K562 (cell line): ENCODE measurements around the gene RABGAP1. TPM values are rescaled to one million over a fixed set of nuclear protein-coding genes. Genes with fewer than 3 reads are reported as not detected.

Experiments
- ATAC-seq: fragments of 200-7000 bp; cut with Tn5 transposase; 3 replicates; pipeline ENCODE4 v1.9.1; 2020; ENCODE audit warnings: moderate library complexity
- BruUV-seq: library from RNA; stranded (reverse); fragments of 400-500 nt; replicated peaks from 2 replicates; lab custom pipeline; 2021; lab: Mats Ljungman, UMichigan
- CTCF ChIA-PET: fragments of 300-600 bp; formaldehyde crosslinking; extraction: SDS; loops from one replicate; lab custom pipeline; 2021; ENCODE audit warnings: low intra/inter-chr PET ratio; lab: Yijun Ruan, JAX
- POLR2A ChIA-PET: fragments of 300-600, 350-650 bp; sonication (Branson Sonifier 250); formaldehyde crosslinking; extraction: SDS; loops from one replicate; lab custom pipeline; 2021; ENCODE audit warnings: antibody characterized with exemption, inconsistent platforms; lab: Yijun Ruan, JAX
- DNase-seq, 4 experiments: peaks; one replicate each; pipeline versions ENCODE4 v3.0.0 to v3.0.0-alpha.2; 2011 to 2018; ENCODE audit warnings: low spot score in 3 of 4, mixed read lengths in 3 of 4; ENCODE audit errors: extremely low read depth in 1 of 4
- FAIRE-seq: peaks from 2 replicates; lab custom pipeline; 2011; peaks lifted over from hg19 to GRCh38; lab: Jason Lieb, UNC
- H2AFZ ChIP-seq: 2 replicates; pipeline ENCODE4 v1.6.0; 2011; ENCODE audit warnings: low read depth, low read length, control low read depth, inconsistent platforms
- H3K27ac ChIP-seq: fragments of 200-600 bp; 3 replicates; pipeline ENCODE4 v1.8.0; 2011; ENCODE audit warnings: low read depth, mild to moderate bottlenecking, control low read depth, inconsistent platforms, low read length, moderate library complexity, mixed read lengths; ENCODE audit errors: extremely low read depth
- H3K27me3 ChIP-seq, 2 experiments: fragments of 300-600 bp in 1 of 2; 2 replicates in 1 of 2; 3 replicates in 1 of 2; pipeline versions ENCODE4 v1.6.0 to v1.8.0; 2011; ENCODE audit warnings: inconsistent platforms in 2 of 2, low read length in 2 of 2, mild to moderate bottlenecking in 1 of 2, mixed read lengths in 1 of 2, moderate library complexity in 1 of 2; ENCODE audit not compliant: control insufficient read depth in 2 of 2, insufficient read depth in 2 of 2
- H3K36me3 ChIP-seq: fragments of 300-600 bp; 3 replicates; pipeline ENCODE4 v1.8.0; 2011; ENCODE audit warnings: mild to moderate bottlenecking, low read length, inconsistent platforms; ENCODE audit not compliant: control insufficient read depth, insufficient read depth
- H3K4me1 ChIP-seq, 2 experiments: fragments of 200-600 bp in 1 of 2; replicated peaks in 1 of 2; 2 replicates in 1 of 2; 3 replicates in 1 of 2; pipeline versions ENCODE4 v1.5.1 to v1.8.0; 2011; ENCODE audit warnings: inconsistent platforms in 2 of 2, low read length in 2 of 2, mild to moderate bottlenecking in 1 of 2, mixed read lengths in 1 of 2, moderate library complexity in 1 of 2; ENCODE audit not compliant: control insufficient read depth in 2 of 2, insufficient read depth in 2 of 2
- H3K4me2 ChIP-seq: 2 replicates; pipeline ENCODE4 v1.6.1; 2011; ENCODE audit warnings: low read length, control low read depth, inconsistent platforms, mixed read lengths; ENCODE audit not compliant: insufficient read depth
- H3K4me3 ChIP-seq: fragments of 200-600 bp; sonication (generic), shearing (Covaris generic); 2 replicates; pipeline ENCODE4 v1.5.1; 2016; ENCODE audit warnings: control low read depth, inconsistent platforms
- H3K79me2 ChIP-seq: fragments of 200-600 bp; 3 replicates; pipeline ENCODE4 v1.8.0; 2011; ENCODE audit warnings: low read length, inconsistent platforms; ENCODE audit not compliant: control insufficient read depth, insufficient read depth
- H3K9ac ChIP-seq, 2 experiments: 2 replicates each; pipeline versions ENCODE4 v1.6.0 to v1.6.1; 2011; ENCODE audit warnings: low read depth in 2 of 2, low read length in 2 of 2, control low read depth in 1 of 2, inconsistent platforms in 1 of 2, mild to moderate bottlenecking in 1 of 2, mixed read lengths in 1 of 2; ENCODE audit not compliant: insufficient read depth in 1 of 2
- H3K9me1 ChIP-seq: one replicate; pipeline ENCODE4 v1.6.0; 2011; ENCODE audit warnings: inconsistent platforms, mild to moderate bottlenecking, low read length, moderate library complexity; ENCODE audit not compliant: control insufficient read depth, insufficient read depth
- H3K9me3 ChIP-seq: replicated peaks from 2 replicates; pipeline ENCODE4 v1.5.1; 2011; ENCODE audit warnings: low read depth, low read length, inconsistent platforms; ENCODE audit not compliant: control insufficient read depth, insufficient read depth
- H4K20me1 ChIP-seq: replicated peaks from 2 replicates; pipeline ENCODE4 v1.6.1; 2011; ENCODE audit warnings: low read length, inconsistent platforms, mixed read lengths; ENCODE audit not compliant: control insufficient read depth, insufficient read depth
- HMG20B ChIP-seq: fragments of 250-450 bp; sonication (Bioruptor Pico); IDR thresholded peaks from 2 replicates; pipeline ENCODE4 v1.5.0; 2021; ENCODE audit warnings: mild to moderate bottlenecking
- KDM2B ChIP-seq: fragments of 250-450 bp; sonication (Bioruptor Pico); IDR thresholded peaks from 2 replicates; pipeline ENCODE4 v1.8.0; 2021; ENCODE audit warnings: mild to moderate bottlenecking, moderate library complexity
- POLR2A ChIP-seq: fragments of 450-650 bp; conservative IDR thresholded peaks from 2 replicates; pipeline ENCODE4 v1.6.1; 2016
- TRIM28 ChIP-seq: fragments of 450-650 bp; IDR thresholded peaks from 2 replicates; pipeline ENCODE4 v1.6.1; 2017
- ZNF12 ChIP-seq: sonication (generic); formaldehyde crosslinking; IDR thresholded peaks from 2 replicates; pipeline ENCODE4 v1.4.0; 2020; ENCODE audit warnings: mild to moderate bottlenecking, missing genetic modification reagents
- ZNF24 ChIP-seq: fragments of 450-650 bp; IDR thresholded peaks from 2 replicates; pipeline ENCODE4 v1.6.1; 2016
- ZNF77 ChIP-seq: fragments of 250-450 bp; sonication (Bioruptor Pico); IDR thresholded peaks from 2 replicates; pipeline ENCODE4 v1.5.0; 2020
- WGBS: fragments of 100-300 bp; shearing (Covaris generic); methylation state at CpG from one replicate; pipeline ENCODE4 v1.1.6; 2016; ENCODE audit warnings: low coverage, mixed read lengths; ENCODE audit not compliant: insufficient coverage; ENCODE audit errors: missing lambda C conversion rate; 5-methylcytosine and 5-hydroxymethylcytosine counted together
- in situ Hi-C: fragments of 300-500 bp; cut with MboI; formaldehyde crosslinking; loops from 4 replicates; pipeline ENCODE4 v1.15.0; 2018; ENCODE audit warnings: inconsistent platforms, mixed read lengths
- intact Hi-C: fragments of 100-400 bp; cut with micrococcal nuclease; formaldehyde crosslinking; loops from 2 replicates; pipeline ENCODE4 v1.14.2; 2022
- polyA plus RNA-seq, 8 experiments: library from polyadenylated mRNA; depleted of rRNA in 4 of 8; stranded (reverse) in 5 of 8; unstranded in 3 of 8; fragments of >200 nt; fragmentation: Nextera tagmentation in 2 of 8; fragmentation: Illumina TruSeq in 1 of 8; extraction: Ambion mirVana in 2 of 8; extraction: Trizol in 1 of 8; gene quantifications; 2 replicates each; pipeline versions ENCODE4 v1.2.1 to v1.2.3, GENCODE V29; 2011 to 2014; ENCODE audit warnings: inconsistent platforms in 1 of 8, missing spikeins in 1 of 8
- total RNA-seq, 7 experiments: library from RNA; depleted of rRNA in 6 of 7; stranded (reverse); fragments of >200 nt in 6 of 7; fragmentation: Illumina TruSeq in 2 of 7; extraction: Trizol in 2 of 7; gene quantifications; 2 replicates each; pipeline versions ENCODE4 v1.2.1 to v1.2.3, GENCODE V29; 2011 to 2021; ENCODE audit warnings: low replicate concordance in 1 of 7
- TF ChIP-seq, protein P1 (sequence below), 2 experiments: IDR thresholded peaks in 1 of 2; conservative IDR thresholded peaks in 1 of 2; 2 replicates each; pipeline ENCODE4 v1.6.1; 2016; ENCODE audit warnings: low read depth in 2 of 2, mild to moderate bottlenecking in 1 of 2, missing compliant biosample characterization in 1 of 2, missing genetic modification characterization in 1 of 2, moderate library complexity in 1 of 2

The RABGAP1 gene
- total and polyA plus RNA-seq, 9 of the 15 experiments (the other 6 are each of a cell fraction or from before 2014, with no cell fraction given), result 1.5 to 22.7 (median 13.1) TPM

DNA sequence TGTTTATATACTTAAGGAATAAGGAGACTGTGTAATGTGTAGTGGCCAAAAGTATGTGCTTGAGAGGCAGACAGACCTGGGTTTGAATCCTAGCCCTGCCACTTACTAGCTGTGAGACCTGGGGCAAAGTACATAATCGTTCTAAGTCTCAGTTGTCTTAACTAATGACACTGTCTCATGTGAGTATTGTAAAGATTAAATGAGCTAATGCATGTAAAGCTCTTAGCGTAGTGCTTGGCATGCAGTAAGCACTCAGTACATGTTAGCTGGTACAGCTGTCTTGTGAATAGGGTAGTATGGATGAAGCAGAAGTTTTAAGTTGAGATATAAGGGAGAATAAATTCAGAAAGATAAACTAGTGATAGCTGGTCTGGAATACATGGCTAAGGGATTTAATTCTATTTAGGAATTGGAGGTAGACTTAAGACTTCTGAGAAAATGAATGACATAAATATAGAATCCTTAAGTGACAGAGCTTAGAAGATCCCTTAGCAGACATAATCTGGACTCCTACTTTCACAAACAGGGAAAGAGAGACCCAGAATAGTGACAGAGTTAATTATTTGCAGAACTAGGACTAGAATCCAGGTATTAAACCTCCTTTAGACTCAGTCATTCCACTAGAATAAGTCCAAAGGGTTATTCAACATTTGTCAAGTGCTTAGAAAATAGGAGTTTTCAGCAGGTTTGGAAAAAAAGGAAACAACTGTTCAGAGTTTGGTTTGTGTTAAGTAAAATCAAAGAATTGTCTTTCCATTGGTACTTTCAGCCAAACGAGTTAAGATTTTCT lies 105.8 kb downstream of the RABGAP1 start:
- CTCF ChIA-PET, result no interaction called here
- no peak overlapping the region for H2AFZ ChIP-seq
- intact Hi-C loops, result no loop called here
- TF ChIP-seq HMG20B (CRISPR knock-in tag) (no peak), TRIM28 (no peak), ZNF24 (no peak), ZNF12 (CRISPR knock-in tag) (no peak), POLR2A (no peak), KDM2B (no peak), ZNF77 (CRISPR knock-in tag) (no peak)
- TF ChIP-seq, all 486 proteins: peak for 0
- in situ Hi-C loops, result no loop called here
- H4K20me1 ChIP-seq, result no peaks in the 10 kb centered on the region
- H3K9me1 ChIP-seq, result no peaks in the 10 kb centered on the region
- no TSS peak for BruUV-seq
- POLR2A ChIA-PET, result interaction anchor here (0.5 to 1.9 kb wide), 5 partner anchors 10 to 367 kb away, joined by 3 to 5 read pairs (median 3); no protein-coding TSS in a partner anchor
- no peak overlapping the region for H3K9ac ChIP-seq
- ATAC-seq, result no peak; the same call in 2 of the 3 replicates
- no peak for DNase-seq
- H3K4me3 ChIP-seq, result no peak overlapping the region
- no peaks in the 10 kb centered on the region for H3K4me1 ChIP-seq
- 62% methylated on average over 3 of the region's 3 CpGs for WGBS
- no peak for FAIRE-seq
- H3K4me2 ChIP-seq, result no peak overlapping the region
- no peaks in the 10 kb centered on the region; the same call in 2 of the 3 replicates for H3K36me3 ChIP-seq
- no peaks in the 10 kb centered on the region for H3K27me3 ChIP-seq
- H3K9me3 ChIP-seq, result no peaks in the 10 kb centered on the region
- no peaks in the 10 kb centered on the region for H3K79me2 ChIP-seq
- H3K27ac ChIP-seq, result no peak overlapping the region

DNA sequence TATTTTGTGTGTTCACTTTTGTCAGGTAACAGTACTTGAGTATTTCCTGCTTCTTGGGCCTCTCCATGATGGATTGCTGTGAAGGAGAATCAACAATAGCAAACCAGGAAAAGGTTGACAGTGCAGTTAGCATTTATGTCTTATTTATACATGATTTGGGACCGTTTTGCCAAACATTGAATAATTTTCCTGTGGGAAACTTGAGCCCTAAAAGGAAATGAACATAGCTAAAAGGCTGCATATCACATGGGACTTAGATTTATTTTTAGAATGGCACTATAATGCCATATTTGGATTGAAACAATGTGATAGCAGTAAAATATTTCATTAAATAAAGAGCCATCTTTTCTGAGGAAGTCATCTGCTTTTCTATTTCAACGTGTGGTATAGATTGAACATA lies 107.9 kb downstream of the RABGAP1 start:
- Histone ChIP-seq H2AFZ (no peak overlapping the region), H3K27me3 (no peaks in the 10 kb centered on the region), H3K4me1 (no peaks in the 10 kb centered on the region), H3K4me3 (no peak overlapping the region), H3K9me1 (no peaks in the 10 kb centered on the region), H3K36me3 (no peaks in the 10 kb centered on the region; the same call in 2 of the 3 replicates), H3K79me2 (no peaks in the 10 kb centered on the region), H3K4me2 (no peak overlapping the region), H3K9me3 (no peaks in the 10 kb centered on the region), H3K27ac (no peak overlapping the region), H3K9ac (no peak overlapping the region), H4K20me1 (no peaks in the 10 kb centered on the region)
- no peak for FAIRE-seq
- WGBS, result 27% methylated on average over 2 of the region's 2 CpGs
- no TSS peak for BruUV-seq
- no peak for DNase-seq
- POLR2A ChIA-PET, result interaction anchor here (1.0 to 2.1 kb wide), 2 partner anchors 16 to 46 kb away, joined by 3 to 7 read pairs; no protein-coding TSS in a partner anchor
- TF ChIP-seq, protein P1, sequence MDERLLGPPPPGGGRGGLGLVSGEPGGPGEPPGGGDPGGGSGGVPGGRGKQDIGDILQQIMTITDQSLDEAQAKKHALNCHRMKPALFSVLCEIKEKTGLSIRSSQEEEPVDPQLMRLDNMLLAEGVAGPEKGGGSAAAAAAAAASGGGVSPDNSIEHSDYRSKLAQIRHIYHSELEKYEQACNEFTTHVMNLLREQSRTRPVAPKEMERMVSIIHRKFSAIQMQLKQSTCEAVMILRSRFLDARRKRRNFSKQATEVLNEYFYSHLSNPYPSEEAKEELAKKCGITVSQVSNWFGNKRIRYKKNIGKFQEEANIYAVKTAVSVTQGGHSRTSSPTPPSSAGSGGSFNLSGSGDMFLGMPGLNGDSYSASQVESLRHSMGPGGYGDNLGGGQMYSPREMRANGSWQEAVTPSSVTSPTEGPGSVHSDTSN (CRISPR knock-in tag; IDR thresholded peaks at IDR 0.05; ENCODE audit: low read depth), result no peak
- TF ChIP-seq, protein P1 (tag; conservative IDR thresholded peaks at IDR 0.05; ENCODE audit: low read depth), result 0 out of 2 replicates have a peak, but pooled peaks have one; percentile 33
- no peak for TF ChIP-seq HMG20B (CRISPR knock-in tag)
- intact Hi-C loops, result no loop called here
- CTCF ChIA-PET, result no interaction called here
- ATAC-seq, result no peak
- in situ Hi-C loops, result no loop called here
